Effector CD8-positive, alpha-beta T cell (primary cell): Measurements from ENCODE around the gene ALB.

Experiments used
- DNase-seq: peaks from one replicate; lab custom pipeline; 2025; lab: John Stamatoyannopoulos, UW

ALB gene

GRCh38 chr4:73408181-73408867, 4.2 kb downstream of the ALB start:
- no peak for DNase-seq

GRCh38 chr4:73409012-73409862, 5.2 kb downstream of the ALB start:
- no peak for DNase-seq

GRCh38 chr4:73409978-73410548, 6.0 kb downstream of the ALB start:
- DNase-seq = no peak

GRCh38 chr4:73410916-73411730, 7.0 kb downstream of the ALB start:
- no peak for DNase-seq

- no peak for DNase-seq
These were observed 7.8 kb downstream of the ALB start for GRCh38 chr4:73411731-73412414.

- DNase-seq = no peak
These were observed 9.2 kb downstream of the ALB start for GRCh38 chr4:73413294-73413755.

GRCh38 chr4:73414936-73415271, 10.8 kb downstream of the ALB start:
- no peak for DNase-seq

- no peak for DNase-seq
These were observed 11.7 kb downstream of the ALB start for GRCh38 chr4:73415807-73416238.

- no peak for DNase-seq
These were observed 12.5 kb downstream of the ALB start for GRCh38 chr4:73416423-73417087.

- no peak for DNase-seq
These were observed 13.3 kb downstream of the ALB start for GRCh38 chr4:73417342-73417741.

GRCh38 chr4:73417973-73418372, 13.9 kb downstream of the ALB start:
- no peak for DNase-seq

- no peak for DNase-seq
These were observed 14.6 kb downstream of the ALB start for GRCh38 chr4:73418677-73419076.

GRCh38 chr4:73419106-73420038, 15.3 kb downstream of the ALB start:
- no peak for DNase-seq

GRCh38 chr4:73420615-73421014, 16.5 kb downstream of the ALB start:
- DNase-seq = no peak

GRCh38 chr4:73421708-73422457, 17.8 kb downstream of the ALB start:
- no peak for DNase-seq

GRCh38 chr4:73422458-73422752, 18.3 kb downstream of the ALB start:
- no peak for DNase-seq

- no peak for DNase-seq
These were observed 19.1 kb downstream of the ALB start for GRCh38 chr4:73423184-73423583.

- DNase-seq = no peak
These were observed 22.6 kb downstream of the ALB start for GRCh38 chr4:73426666-73427065.

- no peak for DNase-seq
These were observed 25.0 kb downstream of the ALB start for GRCh38 chr4:73429118-73429517.
